KMS-11 (cell line): Measurements from ENCODE around the gene GOT2.

Experiments
- H2AFZ ChIP-seq: fragments of 200-600 bp; sonication (generic); 2 replicates; pipeline ENCODE4 v1.6.1; 2016; ENCODE audit warnings: antibody characterized with exemption, mixed run types, low read depth
- H3K27ac ChIP-seq: fragments of 200-600 bp; sonication (generic); 2 replicates; pipeline ENCODE4 v1.6.1; 2016; ENCODE audit warnings: mild to moderate bottlenecking, mixed run types
- H3K27me3 ChIP-seq: fragments of 200-600 bp; sonication (generic); 2 replicates; pipeline ENCODE4 v1.6.1; 2017; ENCODE audit warnings: mild to moderate bottlenecking, low read depth, mixed run types, moderate library complexity; ENCODE audit not compliant: insufficient read depth
- H3K36me3 ChIP-seq: fragments of 200-600 bp; sonication (generic); 2 replicates; pipeline ENCODE4 v1.6.1; 2017; ENCODE audit warnings: mild to moderate bottlenecking, mixed run types; ENCODE audit not compliant: insufficient read depth
- H3K4me1 ChIP-seq: fragments of 200-600 bp; sonication (generic); 2 replicates; pipeline ENCODE4 v1.6.1; 2016; ENCODE audit warnings: mild to moderate bottlenecking, low read depth, mixed run types; ENCODE audit not compliant: poor library complexity, severe bottlenecking
- H3K4me2 ChIP-seq: fragments of 200-600 bp; sonication (generic); 2 replicates; pipeline ENCODE4 v1.7.0; 2016; ENCODE audit warnings: mild to moderate bottlenecking, mixed run types
- H3K4me3 ChIP-seq: fragments of 200-600 bp; sonication (generic); IDR thresholded peaks from 2 replicates; pipeline ENCODE4 v1.6.1; 2017; ENCODE audit warnings: low read depth, low read length, mixed read lengths; ENCODE audit not compliant: insufficient read depth
- H3K79me2 ChIP-seq: fragments of 200-600 bp; sonication (generic); 2 replicates; pipeline ENCODE4 v1.6.1; 2016; ENCODE audit warnings: low read depth, mixed run types; ENCODE audit not compliant: insufficient read depth
- H3K9ac ChIP-seq: fragments of 200-600 bp; sonication (generic); 2 replicates; pipeline ENCODE4 v1.6.1; 2016; ENCODE audit warnings: mild to moderate bottlenecking, mixed run types
- H4K20me1 ChIP-seq: fragments of 200-600 bp; sonication (generic); 2 replicates; pipeline ENCODE4 v1.6.1; 2016; ENCODE audit warnings: mild to moderate bottlenecking, mixed run types; ENCODE audit not compliant: insufficient read depth
- CTCF ChIP-seq: fragments of 200-600 bp; sonication (generic); conservative IDR thresholded peaks from 2 replicates; pipeline ENCODE4 v1.6.1; 2017; ENCODE audit warnings: low read depth, mild to moderate bottlenecking, antibody characterized with exemption, low read length, moderate library complexity, mixed read lengths

The GOT2 gene

GRCh38 chr16:58679763-58680162 is 54.4 kb downstream of the GOT2 start:
- H3K27me3 ChIP-seq: no peaks in the 10 kb centered on the region
- no peaks in the 10 kb centered on the region for H4K20me1 ChIP-seq
- H3K27ac ChIP-seq: no peak overlapping the region
- no peak overlapping the region for H3K9ac ChIP-seq
- TF ChIP-seq CTCF: no peak
- H3K4me3 ChIP-seq: no peak overlapping the region
- H3K36me3 ChIP-seq: no peaks in the 10 kb centered on the region
- peaks cover 7% of the 10 kb centered on the region for H3K4me1 ChIP-seq
- no peak overlapping the region for H3K4me2 ChIP-seq
- H2AFZ ChIP-seq: no peak overlapping the region
- H3K79me2 ChIP-seq: no peaks in the 10 kb centered on the region

- Histone ChIP-seq H4K20me1 (no peaks in the 10 kb centered on the region), H3K79me2 (no peaks in the 10 kb centered on the region), H3K27ac (no peak overlapping the region), H3K27me3 (no peaks in the 10 kb centered on the region), H3K9ac (no peak overlapping the region), H3K4me2 (no peak overlapping the region), H3K4me1 (peaks cover 4% of the 10 kb centered on the region), H3K4me3 (no peak overlapping the region), H2AFZ (no peak overlapping the region), H3K36me3 (no peaks in the 10 kb centered on the region)
- TF ChIP-seq CTCF: no peak
Observed at GRCh38 chr16:58678716-58679115, 55.4 kb downstream of the GOT2 start.

- no peaks in the 10 kb centered on the region for H3K36me3 ChIP-seq
- no peaks in the 10 kb centered on the region for H3K27me3 ChIP-seq
- H3K27ac ChIP-seq: no peak overlapping the region
- no peak overlapping the region for H3K4me3 ChIP-seq
- H3K4me1 ChIP-seq: no peaks in the 10 kb centered on the region
- H4K20me1 ChIP-seq: no peaks in the 10 kb centered on the region
- no peaks in the 10 kb centered on the region for H3K79me2 ChIP-seq
- no peak overlapping the region for H2AFZ ChIP-seq
- H3K4me2 ChIP-seq: no peak overlapping the region
- H3K9ac ChIP-seq: no peak overlapping the region
- TF ChIP-seq CTCF: no peak
Observed at GRCh38 chr16:58678269-58678668, 55.8 kb downstream of the GOT2 start.

- TF ChIP-seq CTCF: no peak
- no peak overlapping the region for H3K4me2 ChIP-seq
- H2AFZ ChIP-seq: no peak overlapping the region
- H4K20me1 ChIP-seq: no peaks in the 10 kb centered on the region
- H3K79me2 ChIP-seq: no peaks in the 10 kb centered on the region
- H3K27ac ChIP-seq: no peak overlapping the region
- no peaks in the 10 kb centered on the region for H3K36me3 ChIP-seq
- H3K4me3 ChIP-seq: no peak overlapping the region
- H3K9ac ChIP-seq: no peak overlapping the region
- H3K27me3 ChIP-seq: no peaks in the 10 kb centered on the region
- H3K4me1 ChIP-seq: no peaks in the 10 kb centered on the region
Observed at GRCh38 chr16:58670946-58671583, 63.1 kb downstream of the GOT2 start.
